CD8-positive, alpha-beta memory T cell (primary cell): ENCODE results near the gene IGFALS. TPM values are rescaled to one million over a fixed set of nuclear protein-coding genes. Genes with fewer than 3 reads are reported as not detected.

ENCODE experiments used
- CTCF ChIA-PET: fragments of 350-600 bp; sonication (Branson Sonifier 250); formaldehyde crosslinking; loops from one replicate; lab custom pipeline; 2021; ENCODE audit warnings: antibody characterized with exemption; lab: Charles Lee
- POLR2A ChIA-PET: fragments of 350-600 bp; sonication (Branson Sonifier 250); formaldehyde crosslinking; loops from one replicate; lab custom pipeline; 2021; ENCODE audit warnings: antibody characterized with exemption; lab: Charles Lee
- DNase-seq, 5 donors: peaks; one replicate each; pipeline versions ENCODE4 v3.0.0 to v3.0.0-alpha.2; 2020 to 2022; ENCODE audit warnings: mixed read lengths in 1 of 5
- H3K27ac ChIP-seq: one replicate; pipeline ENCODE4 v1.7.0; 2013; ENCODE audit warnings: low read depth, mild to moderate bottlenecking, low read length, moderate library complexity
- H3K27me3 ChIP-seq: 2 replicates; pipeline ENCODE4 v1.7.0; 2013; ENCODE audit warnings: low read length, mild to moderate bottlenecking; ENCODE audit not compliant: insufficient read depth, poor library complexity, severe bottlenecking
- H3K36me3 ChIP-seq: 2 replicates; pipeline ENCODE4 v1.7.0; 2013; ENCODE audit warnings: mild to moderate bottlenecking, low read length, moderate library complexity; ENCODE audit not compliant: insufficient read depth
- H3K4me1 ChIP-seq: 2 replicates; pipeline ENCODE4 v1.7.0; 2013; ENCODE audit warnings: mild to moderate bottlenecking, low read length, moderate library complexity; ENCODE audit not compliant: insufficient read depth
- H3K4me3 ChIP-seq: 2 replicates; pipeline ENCODE4 v1.7.0; 2013; ENCODE audit warnings: mild to moderate bottlenecking, low read length
- H3K9me3 ChIP-seq: 2 replicates; pipeline ENCODE4 v1.7.0; 2013; ENCODE audit warnings: mild to moderate bottlenecking, low read length
- H3K27ac Mint-ChIP-seq, 8 donors: one replicate each; pipeline ENCODE4 v1.8.0; 2020 to 2021; ENCODE audit warnings: mixed read lengths in 8 of 8, mild to moderate bottlenecking in 6 of 8, inconsistent platforms in 3 of 8, moderate library complexity in 3 of 8
- H3K27me3 Mint-ChIP-seq, 2 donors: one replicate each; pipeline ENCODE4 v1.8.0; 2020 to 2021; ENCODE audit warnings: mixed read lengths in 2 of 2, mild to moderate bottlenecking in 1 of 2, moderate library complexity in 1 of 2
- H3K36me3 Mint-ChIP-seq, 3 donors: one replicate each; pipeline ENCODE4 v1.8.0; 2020 to 2021; ENCODE audit warnings: mixed read lengths in 3 of 3, inconsistent platforms in 1 of 3, mild to moderate bottlenecking in 1 of 3
- H3K4me1 Mint-ChIP-seq, 3 donors: one replicate each; pipeline ENCODE4 v1.8.0; 2020 to 2021; ENCODE audit warnings: mixed read lengths in 3 of 3, inconsistent platforms in 1 of 3, mild to moderate bottlenecking in 1 of 3
- H3K4me3 Mint-ChIP-seq, 7 donors: one replicate each; pipeline ENCODE4 v1.8.0; 2020 to 2021; ENCODE audit warnings: mixed read lengths in 7 of 7, mild to moderate bottlenecking in 6 of 7, moderate library complexity in 4 of 7, inconsistent platforms in 2 of 7
- H3K9me3 Mint-ChIP-seq, 5 donors: one replicate each; pipeline ENCODE4 v1.8.0; 2020 to 2022; ENCODE audit warnings: mixed read lengths in 5 of 5, mild to moderate bottlenecking in 3 of 5, moderate library complexity in 2 of 5, inconsistent platforms in 1 of 5
- polyA plus RNA-seq: library from polyadenylated mRNA; unstranded; fragments of 300-500 nt; fragmentation: Illumina TruSeq; gene quantifications from one replicate; pipeline ENCODE4 v1.2.3, GENCODE V29; 2021
- total RNA-seq, 2 experiments: library from RNA; stranded (reverse); gene quantifications; one replicate each; pipeline ENCODE4 v1.2.3, GENCODE V29; 2021

The IGFALS gene
- total and polyA plus RNA-seq, 3 experiments from 2014 or later = not detected

GRCh38 chr16:1816396-1817275 lies 23.1 kb upstream of the IGFALS start:
- no peaks in the 10 kb centered on the region for H3K9me3 ChIP-seq
- peaks cover 0 to 11% (median 5%) of the 10 kb centered on the region in 3 donors for H3K4me1 Mint-ChIP-seq
- CTCF ChIA-PET = no interaction called here
- POLR2A ChIA-PET = no interaction called here
- H3K27me3 Mint-ChIP-seq = no peaks in the 10 kb centered on the region
- H3K4me3 Mint-ChIP-seq = no peak overlapping the region
- H3K36me3 ChIP-seq = peaks cover 14% of the 10 kb centered on the region
- peaks cover 0 to 61% (median 9%) of the 10 kb centered on the region in 3 donors for H3K36me3 Mint-ChIP-seq
- no peak overlapping the region for H3K4me3 ChIP-seq
- H3K4me1 ChIP-seq = no peaks in the 10 kb centered on the region
- H3K27me3 ChIP-seq = no peaks in the 10 kb centered on the region
- no peak overlapping the region for H3K27ac Mint-ChIP-seq
- no peak for DNase-seq
- H3K9me3 Mint-ChIP-seq = no peaks in the 10 kb centered on the region
- no peak overlapping the region for H3K27ac ChIP-seq

GRCh38 chr16:1815461-1815860 lies 22.0 kb upstream of the IGFALS start:
- H3K27ac ChIP-seq = no peak overlapping the region
- CTCF ChIA-PET = no interaction called here
- H3K27me3 ChIP-seq = no peaks in the 10 kb centered on the region

GRCh38 chr16:1812732-1813163 lies 19.2 kb upstream of the IGFALS start:
- no peaks in the 10 kb centered on the region for H3K9me3 Mint-ChIP-seq
- H3K27me3 ChIP-seq = no peaks in the 10 kb centered on the region
- peak overlapping the region in 3 of 8 donors; percentile 7 to 52 (median 33) for H3K27ac Mint-ChIP-seq
- peaks cover 27% of the 10 kb centered on the region for H3K36me3 ChIP-seq
- H3K4me1 ChIP-seq = no peaks in the 10 kb centered on the region
- peaks cover 0 to 11% (median 5%) of the 10 kb centered on the region in 3 donors for H3K4me1 Mint-ChIP-seq
- ChIA-PET POLR2A (no interaction called here), CTCF (interaction anchor here (0.9 kb wide), 1 partner anchor 10 kb away, joined by 5 read pairs; no protein-coding TSS in a partner anchor)
- H3K9me3 ChIP-seq = no peaks in the 10 kb centered on the region
- H3K4me3 ChIP-seq = no peak overlapping the region
- H3K36me3 Mint-ChIP-seq = peaks cover under 1 to 60% (median 9%) of the 10 kb centered on the region in 3 donors
- H3K4me3 Mint-ChIP-seq = no peak overlapping the region
- no peaks in the 10 kb centered on the region for H3K27me3 Mint-ChIP-seq
- DNase-seq = peak in 3 of 5 donors; percentile 21 to 62 (median 51)
- no peak overlapping the region for H3K27ac ChIP-seq

More at GRCh38 chr16:1815461-1815860, 22.0 kb upstream of the IGFALS start:
- no peak overlapping the region for H3K4me3 ChIP-seq
- Mint-ChIP-seq H3K27me3 (no peaks in the 10 kb centered on the region), H3K27ac (peak overlapping the region in 3 of 8 donors; percentile 17 to 43 (median 27)), H3K9me3 (no peaks in the 10 kb centered on the region), H3K4me1 (peaks cover 0 to 11% (median 5%) of the 10 kb centered on the region in 3 donors), H3K36me3 (peaks cover 0 to 53% (median 9%) of the 10 kb centered on the region in 3 donors), H3K4me3 (no peak overlapping the region)
- no peak for DNase-seq
- POLR2A ChIA-PET = no interaction called here
- H3K9me3 ChIP-seq = no peaks in the 10 kb centered on the region
- H3K36me3 ChIP-seq = peaks cover 14% of the 10 kb centered on the region
- no peaks in the 10 kb centered on the region for H3K4me1 ChIP-seq

- POLR2A ChIA-PET = interaction anchor here (0.6 kb wide), 1 partner anchor 558 kb away, joined by 3 read pairs; no protein-coding TSS in a partner anchor
- Mint-ChIP-seq H3K36me3 (peaks cover 7 to 57% (median 14%) of the 10 kb centered on the region in 3 donors), H3K4me3 (no peak overlapping the region), H3K9me3 (no peaks in the 10 kb centered on the region), H3K27ac (no peak overlapping the region), H3K27me3 (no peaks in the 10 kb centered on the region), H3K4me1 (peaks cover 0 to 11% (median 5%) of the 10 kb centered on the region in 3 donors)
- Histone ChIP-seq H3K27me3 (no peaks in the 10 kb centered on the region), H3K4me1 (no peaks in the 10 kb centered on the region), H3K36me3 (peaks cover 28% of the 10 kb centered on the region), H3K4me3 (no peak overlapping the region), H3K27ac (no peak overlapping the region), H3K9me3 (no peaks in the 10 kb centered on the region)
- DNase-seq = no peak
- CTCF ChIA-PET = interaction anchor here (0.7 kb wide), 1 partner anchor 150 kb away, joined by 4 read pairs; no protein-coding TSS in a partner anchor
Observed at GRCh38 chr16:1810536-1810935, 17.0 kb upstream of the IGFALS start.

GRCh38 chr16:1810106-1810505 lies 16.6 kb upstream of the IGFALS start:
- H3K27me3 Mint-ChIP-seq = no peaks in the 10 kb centered on the region
- Histone ChIP-seq H3K27me3 (no peaks in the 10 kb centered on the region), H3K27ac (no peak overlapping the region), H3K36me3 (peaks cover 23% of the 10 kb centered on the region), H3K9me3 (no peaks in the 10 kb centered on the region), H3K4me3 (no peak overlapping the region), H3K4me1 (no peaks in the 10 kb centered on the region)
- peaks cover 0 to 8% (median 5%) of the 10 kb centered on the region in 3 donors for H3K4me1 Mint-ChIP-seq
- H3K36me3 Mint-ChIP-seq = peaks cover 7 to 54% (median 11%) of the 10 kb centered on the region in 3 donors
- no peaks in the 10 kb centered on the region for H3K9me3 Mint-ChIP-seq
- no peak for DNase-seq
- CTCF ChIA-PET = interaction anchor here (0.7 kb wide), 1 partner anchor 151 kb away, joined by 4 read pairs; no protein-coding TSS in a partner anchor
- no peak overlapping the region for H3K27ac Mint-ChIP-seq
- POLR2A ChIA-PET = interaction anchor here (0.6 kb wide), 1 partner anchor 557 kb away, joined by 3 read pairs; no protein-coding TSS in a partner anchor
- H3K4me3 Mint-ChIP-seq = no peak overlapping the region

GRCh38 chr16:1809281-1809801 lies 15.8 kb upstream of the IGFALS start:
- Histone ChIP-seq H3K27ac (no peak overlapping the region), H3K4me1 (no peaks in the 10 kb centered on the region), H3K27me3 (no peaks in the 10 kb centered on the region), H3K9me3 (no peaks in the 10 kb centered on the region), H3K4me3 (no peak overlapping the region), H3K36me3 (peaks cover 21% of the 10 kb centered on the region)
- H3K27me3 Mint-ChIP-seq = no peaks in the 10 kb centered on the region
- CTCF ChIA-PET = no interaction called here
- no peak overlapping the region for H3K27ac Mint-ChIP-seq
- POLR2A ChIA-PET = no interaction called here
- H3K9me3 Mint-ChIP-seq = no peaks in the 10 kb centered on the region
- H3K4me3 Mint-ChIP-seq = no peak overlapping the region
- H3K36me3 Mint-ChIP-seq = peaks cover 7 to 53% (median 11%) of the 10 kb centered on the region in 3 donors
- DNase-seq = no peak
- peaks cover 0 to 7% (median 5%) of the 10 kb centered on the region in 3 donors for H3K4me1 Mint-ChIP-seq

GRCh38 chr16:1808691-1809090 lies 15.2 kb upstream of the IGFALS start:
- Mint-ChIP-seq H3K9me3 (no peaks in the 10 kb centered on the region), H3K4me1 (peaks cover 0 to 7% (median 5%) of the 10 kb centered on the region in 3 donors), H3K27ac (no peak overlapping the region), H3K27me3 (no peaks in the 10 kb centered on the region), H3K4me3 (no peak overlapping the region), H3K36me3 (peaks cover 7 to 50% (median 11%) of the 10 kb centered on the region in 3 donors)
- Histone ChIP-seq H3K27ac (no peak overlapping the region), H3K4me1 (no peaks in the 10 kb centered on the region), H3K27me3 (no peaks in the 10 kb centered on the region), H3K36me3 (peaks cover 21% of the 10 kb centered on the region), H3K9me3 (no peaks in the 10 kb centered on the region), H3K4me3 (no peak overlapping the region)
- no peak for DNase-seq
- ChIA-PET CTCF (no interaction called here), POLR2A (no interaction called here)

GRCh38 chr16:1807626-1808025 lies 14.1 kb upstream of the IGFALS start:
- Mint-ChIP-seq H3K36me3 (peaks cover 6 to 43% (median 7%) of the 10 kb centered on the region in 3 donors), H3K27me3 (no peaks in the 10 kb centered on the region), H3K27ac (no peak overlapping the region), H3K4me1 (no peaks in the 10 kb centered on the region), H3K4me3 (no peak overlapping the region), H3K9me3 (no peaks in the 10 kb centered on the region)
- peaks cover 21% of the 10 kb centered on the region for H3K36me3 ChIP-seq
- ChIA-PET CTCF (no interaction called here), POLR2A (no interaction called here)
- DNase-seq = no peak
- H3K4me1 ChIP-seq = no peaks in the 10 kb centered on the region
- no peaks in the 10 kb centered on the region for H3K27me3 ChIP-seq
- no peaks in the 10 kb centered on the region for H3K9me3 ChIP-seq
- no peak overlapping the region for H3K27ac ChIP-seq
- H3K4me3 ChIP-seq = no peak overlapping the region
